22Rv1 (cell line): ENCODE data around the gene NOL8.

Experiments used
- H3K27ac ChIP-seq: fragments of 450-650 bp; 2 replicates; pipeline ENCODE4 v1.5.1; 2017
- CTCF ChIP-seq: fragments of 450-650 bp; IDR thresholded peaks from 2 replicates; pipeline ENCODE4 v1.5.1; 2017; ENCODE audit warnings: mild to moderate bottlenecking
- ZFX ChIP-seq: fragments of 450-650 bp; IDR thresholded peaks from 2 replicates; pipeline ENCODE4 v1.6.1; 2017; ENCODE audit warnings: antibody characterized with exemption, borderline replicate concordance

Gene NOL8

GRCh38 chr9:92349771-92350739 is 24.9 kb upstream of the NOL8 start:
- TF ChIP-seq ZFX, result no peak
- no peak for TF ChIP-seq CTCF
- no peak overlapping the region for H3K27ac ChIP-seq

- no peak overlapping the region for H3K27ac ChIP-seq
- TF ChIP-seq CTCF, result no peak
- no peak for TF ChIP-seq ZFX
Measured at GRCh38 chr9:92345582-92345981, 20.4 kb upstream of the NOL8 start.

GRCh38 chr9:92342825-92343488 is 17.8 kb upstream of the NOL8 start:
- H3K27ac ChIP-seq, result no peak overlapping the region
- TF ChIP-seq ZFX (no peak), CTCF (no peak)

GRCh38 chr9:92341578-92341977 is 16.4 kb upstream of the NOL8 start:
- no peak overlapping the region for H3K27ac ChIP-seq
- no peak for TF ChIP-seq ZFX
- no peak for TF ChIP-seq CTCF

GRCh38 chr9:92333282-92333634 is 8.1 kb upstream of the NOL8 start:
- H3K27ac ChIP-seq, result no peak overlapping the region
- TF ChIP-seq CTCF (no peak), ZFX (no peak)

- H3K27ac ChIP-seq, result no peak overlapping the region
- TF ChIP-seq ZFX, result no peak
- no peak for TF ChIP-seq CTCF
Measured at GRCh38 chr9:92332577-92333281, 7.6 kb upstream of the NOL8 start.
